Ascending aorta (tissue), 2 donors: Measurements from ENCODE around the gene CADM3. TPM values are rescaled to one million over a fixed set of nuclear protein-coding genes. Genes with fewer than 3 reads are reported as not detected.

Source experiments
- DNase-seq, 2 donors: peaks; one replicate each; pipeline ENCODE4 v3.0.0-alpha.2; 2019; ENCODE audit warnings: low spot score in 2 of 2
- H3K27ac ChIP-seq, 2 donors: fragments of 200-600 bp; sonication (generic); one replicate each; pipeline ENCODE4 v1.5.1; 2016 to 2017; ENCODE audit warnings: mild to moderate bottlenecking in 1 of 2
- H3K27me3 ChIP-seq: fragments of 200-600 bp; sonication (generic); one replicate; pipeline ENCODE4 v1.5.1; 2017
- H3K36me3 ChIP-seq, 2 donors: fragments of 200-600 bp; sonication (generic); one replicate each; pipeline ENCODE4 v1.5.1; 2016
- H3K4me1 ChIP-seq, 2 donors: fragments of 200-600 bp; sonication (generic); one replicate each; pipeline ENCODE4 v1.5.1; 2016 to 2017; ENCODE audit warnings: mild to moderate bottlenecking in 1 of 2
- H3K4me3 ChIP-seq, 2 donors: fragments of 200-600 bp; sonication (generic); one replicate each; pipeline ENCODE4 v1.5.1; 2016 to 2017; ENCODE audit warnings: mild to moderate bottlenecking in 1 of 2
- H3K9me3 ChIP-seq, 2 donors: fragments of 200-600 bp; sonication (generic); one replicate each; pipeline ENCODE4 v1.5.1; 2016
- CTCF ChIP-seq, 3 experiments: fragments of 200-600 bp in 2 of 3; fragments of 450-650 bp in 1 of 3; sonication (generic) in 2 of 3; IDR thresholded peaks; one replicate each; pipeline ENCODE4 v1.5.1; 2016 to 2019; ENCODE audit warnings: antibody characterized with exemption in 3 of 3, mild to moderate bottlenecking in 1 of 3, moderate library complexity in 1 of 3
- intact Hi-C: fragments of 100-400 bp; cut with DNase I; formaldehyde crosslinking; loops from one replicate; pipeline ENCODE4 v1.15.1; 2023
- total RNA-seq: library from RNA; depleted of rRNA; stranded (reverse); fragments of >200 nt; gene quantifications from one replicate; pipeline ENCODE4 v1.1.0, GENCODE V29; 2016

CADM3 gene
- total RNA-seq, 1 donor from 2014 or later, result 7.0 TPM

DNA sequence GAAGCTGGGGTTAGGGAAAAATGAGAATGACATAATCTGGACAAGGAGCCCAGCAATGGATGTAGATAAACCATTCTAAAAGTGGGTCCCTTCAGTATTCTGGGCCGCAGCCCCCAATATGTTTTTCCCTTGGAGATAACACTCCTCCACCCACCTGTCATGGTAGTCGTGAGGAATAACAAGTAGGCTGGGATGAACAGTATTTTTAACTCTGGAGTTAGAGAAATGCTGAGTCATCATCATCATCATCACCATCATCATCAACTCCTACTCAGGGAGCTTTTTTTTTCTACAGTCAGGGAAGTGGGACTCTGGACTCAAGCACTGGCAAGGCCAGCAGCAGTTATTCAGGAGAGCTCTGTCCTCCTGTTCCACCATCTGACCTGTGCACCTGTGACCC, 12.8 kb downstream of the CADM3 start:
- TF ChIP-seq CTCF (IDR thresholded peaks at IDR 0.05), result no peak
- H3K27ac ChIP-seq, result no peak overlapping the region
- no peaks in the 10 kb centered on the region for H3K27me3 ChIP-seq
- H3K9me3 ChIP-seq, result no peaks in the 10 kb centered on the region
- intact Hi-C loops, result no loop called here
- H3K4me3 ChIP-seq, result no peak overlapping the region
- no peaks in the 10 kb centered on the region for H3K36me3 ChIP-seq
- DNase-seq, result no peak
- H3K4me1 ChIP-seq, result no peaks in the 10 kb centered on the region

GRCh38 chr1:159185121-159185520, 13.7 kb downstream of the CADM3 start:
- H3K36me3 ChIP-seq, result no peaks in the 10 kb centered on the region
- DNase-seq, result no peak
- no peak overlapping the region for H3K27ac ChIP-seq
- no peaks in the 10 kb centered on the region for H3K4me1 ChIP-seq
- no peaks in the 10 kb centered on the region for H3K27me3 ChIP-seq
- TF ChIP-seq CTCF (IDR thresholded peaks at IDR 0.05), result no peak
- H3K4me3 ChIP-seq, result no peak overlapping the region
- H3K9me3 ChIP-seq, result no peaks in the 10 kb centered on the region
- intact Hi-C loops, result no loop called here

GRCh38 chr1:159187033-159187432, 15.6 kb downstream of the CADM3 start:
- no peak for DNase-seq
- H3K9me3 ChIP-seq, result no peaks in the 10 kb centered on the region
- H3K27me3 ChIP-seq, result no peaks in the 10 kb centered on the region
- no peaks in the 10 kb centered on the region for H3K4me1 ChIP-seq
- H3K36me3 ChIP-seq, result no peaks in the 10 kb centered on the region
- no peak overlapping the region for H3K27ac ChIP-seq
- TF ChIP-seq CTCF (IDR thresholded peaks at IDR 0.05), result no peak
- H3K4me3 ChIP-seq, result no peak overlapping the region
- intact Hi-C loops, result no loop called here

GRCh38 chr1:159187647-159188374, 16.4 kb downstream of the CADM3 start:
- no peaks in the 10 kb centered on the region for H3K4me1 ChIP-seq
- H3K9me3 ChIP-seq, result no peaks in the 10 kb centered on the region
- no peak for TF ChIP-seq CTCF (IDR thresholded peaks at IDR 0.05)
- no peak for DNase-seq
- H3K36me3 ChIP-seq, result no peaks in the 10 kb centered on the region
- H3K27ac ChIP-seq, result no peak overlapping the region
- peak overlapping the region in 1 of 2 donors; percentile 50 for H3K4me3 ChIP-seq
- intact Hi-C loops, result no loop called here
- no peaks in the 10 kb centered on the region for H3K27me3 ChIP-seq

DNA sequence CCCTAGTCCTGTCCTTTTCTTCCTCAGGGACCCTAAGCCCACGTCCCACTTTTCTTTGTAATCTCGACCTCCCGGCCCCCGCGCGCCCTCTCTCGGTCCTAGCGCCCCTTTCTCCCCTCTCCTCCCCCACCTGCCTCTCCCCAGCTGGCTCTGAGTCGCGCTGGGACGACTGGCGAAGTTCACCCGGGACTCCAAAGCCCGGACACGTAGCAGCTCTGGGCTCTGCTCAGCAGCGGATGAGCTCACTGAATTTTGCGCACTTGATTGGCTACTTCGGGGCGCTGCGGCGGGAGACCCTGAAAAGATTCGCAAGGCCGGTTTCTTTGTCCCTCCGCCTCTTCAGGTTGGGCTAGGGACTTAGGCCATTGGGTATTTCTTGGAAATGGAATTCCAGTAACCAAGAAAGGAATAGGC, 17.0 kb downstream of the CADM3 start:
- DNase-seq, result peak in 1 of 2 donors; percentile 72
- intact Hi-C loops, result no loop called here
- peak overlapping the region in 1 of 2 donors; percentile 50 for H3K4me3 ChIP-seq

More for the DNA sequence above, 17.0 kb downstream of the CADM3 start:
- Histone ChIP-seq H3K9me3 (no peaks in the 10 kb centered on the region), H3K4me1 (no peaks in the 10 kb centered on the region), H3K27me3 (no peaks in the 10 kb centered on the region), H3K36me3 (no peaks in the 10 kb centered on the region), H3K27ac (no peak overlapping the region)
- TF ChIP-seq CTCF (IDR thresholded peaks at IDR 0.05), result no peak
